ENCODE measurements around the gene FAM83G. TPM values are rescaled to one million over a fixed set of nuclear protein-coding genes. Genes with fewer than 3 reads are reported as not detected.
"Not testable (repeated sequence)": the region's sequence is repeated elsewhere in the genome, so short reads cannot be mapped to it uniquely, and the experiment has no call there.

Gene FAM83G
- total RNA-seq (2014; rRNA removed; shearing (Covaris generic)) = 15.1 and 20.2 TPM in 2 replicates

- DNase-seq (ENCODE audit: low read depth) = peak; percentile 94
These were observed at the start of gene FAM83G for GRCh38 chr17:19004421-19005136. Gene FAM83G, minus strand, starts transcription at chr17:19004764. Its CDS starts 723 bp downstream, at chr17:19004041.

DNA sequence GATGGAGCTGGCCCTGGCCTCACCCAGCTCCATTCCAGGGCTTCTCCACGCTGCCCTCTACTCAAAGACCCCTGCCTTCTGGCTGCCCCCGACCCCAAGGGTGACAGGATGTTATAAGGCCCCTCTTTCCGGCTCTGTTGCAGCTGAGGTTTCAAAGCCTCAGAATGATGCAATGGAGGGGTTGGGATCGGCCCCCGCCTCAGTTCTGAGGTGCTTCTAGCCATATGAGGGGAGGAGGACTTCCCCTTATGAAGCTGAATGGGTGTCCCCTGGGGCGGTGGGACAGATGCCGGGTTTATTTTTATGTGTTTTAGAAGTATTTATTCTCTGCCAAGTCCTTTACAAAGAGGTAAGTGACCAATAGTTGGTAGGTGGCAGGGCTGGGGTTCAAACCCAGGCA is 44.3 kb upstream of the FAM83G start:
- not testable (repeated sequence) for DNase-seq (ENCODE audit: low read depth)

- not testable (repeated sequence) for DNase-seq (ENCODE audit: low read depth)
These were observed 42.9 kb upstream of the FAM83G start for GRCh38 chr17:19047510-19047909.

DNA sequence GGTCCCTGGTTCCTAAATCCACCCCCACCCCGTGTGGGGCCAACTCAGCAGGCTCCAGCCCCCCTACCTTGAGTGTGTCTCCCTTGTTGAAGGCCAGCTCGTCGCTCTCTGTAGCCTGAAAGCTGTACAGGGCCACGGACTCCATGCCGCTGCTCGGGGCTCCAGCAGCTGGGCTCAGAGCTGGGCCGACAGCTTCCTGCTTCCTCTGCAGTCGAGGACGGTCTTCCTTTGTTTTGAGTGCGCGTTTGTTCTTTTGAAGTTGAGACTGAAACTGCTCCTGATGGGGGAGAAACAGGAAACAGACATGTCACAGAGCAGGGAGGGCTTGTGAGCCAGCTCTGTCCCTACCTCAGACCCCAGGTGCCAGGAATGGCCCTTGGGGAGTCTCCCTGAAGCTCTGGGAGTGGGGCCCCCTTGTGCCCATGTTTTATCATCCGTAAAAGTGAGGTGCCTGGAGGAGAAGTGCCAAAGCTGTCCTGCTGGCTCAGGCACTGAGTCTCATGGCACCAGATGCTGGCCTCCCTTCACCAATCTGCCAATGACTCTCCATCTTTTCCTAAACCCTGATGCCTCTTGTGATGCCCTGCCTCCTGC is 42.3 kb upstream of the FAM83G start, which contains the start of gene GRAP:
GRAP (minus strand) TSS at position 176 of the 594 bp plus-strand sequence; CDS start at position 145, 31 bp downstream.
- DNase-seq (ENCODE audit: low read depth) = not testable (repeated sequence)

DNA sequence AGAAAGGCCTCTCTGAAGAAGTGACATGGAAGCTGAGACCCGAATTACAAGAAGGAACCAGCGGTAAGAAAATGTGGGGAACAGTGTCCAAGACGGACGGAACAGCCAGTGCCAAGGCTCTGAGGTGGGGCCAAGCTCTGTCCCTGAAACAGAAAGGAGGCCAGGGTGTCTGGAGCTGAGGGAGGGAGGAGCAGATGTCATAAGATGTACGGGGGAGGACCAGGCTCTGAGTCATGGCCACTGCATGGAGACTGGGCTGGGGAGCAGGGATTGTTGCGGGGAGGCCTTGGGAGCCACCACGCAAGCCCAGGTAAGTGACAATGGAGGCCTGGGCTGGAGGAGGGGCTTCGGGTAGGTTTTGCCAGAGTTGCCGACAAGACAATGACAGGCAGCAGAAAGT is 40.1 kb upstream of the FAM83G start:
- not testable (repeated sequence) for DNase-seq (ENCODE audit: low read depth)

DNA sequence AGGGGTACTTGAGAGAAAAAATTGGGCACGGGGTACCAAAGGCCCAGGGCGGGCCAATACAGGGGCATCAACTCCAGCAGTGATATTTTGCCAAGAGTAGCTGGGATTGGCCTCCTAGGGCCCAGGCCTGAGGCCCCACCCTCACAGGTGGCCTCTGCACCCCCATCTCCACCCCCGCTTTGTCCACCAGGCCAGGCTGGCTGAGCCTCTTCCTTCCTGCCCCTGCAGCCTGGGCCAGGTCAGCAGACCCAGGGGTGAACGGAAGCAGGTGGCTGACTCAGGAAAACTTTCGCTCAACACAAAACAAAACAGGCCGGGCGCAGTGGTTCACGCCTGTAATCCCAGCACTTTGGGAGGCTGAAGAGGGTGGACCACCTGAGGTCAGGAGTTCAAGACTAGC is 38.5 kb upstream of the FAM83G start:
- DNase-seq (ENCODE audit: low read depth) = not testable (repeated sequence)

- not testable (repeated sequence) for DNase-seq (ENCODE audit: low read depth)
These were observed 37.8 kb upstream of the FAM83G start for GRCh38 chr17:19042369-19042768.

- not testable (repeated sequence) for DNase-seq (ENCODE audit: low read depth)
These were observed 37.3 kb upstream of the FAM83G start for GRCh38 chr17:19041871-19042270.

DNA sequence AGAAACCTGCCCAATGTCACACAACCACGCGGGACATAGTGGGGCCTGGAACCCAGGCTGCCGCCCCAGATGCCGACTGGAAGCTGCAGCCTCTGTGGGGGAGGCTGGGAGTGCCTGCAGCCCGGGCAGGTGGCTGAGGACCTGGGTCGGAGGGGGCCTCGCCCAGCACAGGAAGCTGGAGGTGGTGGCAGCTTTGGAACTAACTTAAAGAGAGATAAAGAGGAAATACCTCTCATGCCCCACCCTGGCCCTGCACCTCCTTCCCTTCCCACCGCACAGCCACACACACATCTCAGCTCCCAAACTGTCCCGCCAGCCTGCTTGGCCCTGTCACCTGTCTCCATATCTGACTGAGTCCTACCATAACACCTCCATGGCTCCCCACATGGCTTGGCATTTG is 35.8 kb upstream of the FAM83G start:
- DNase-seq (ENCODE audit: low read depth) = not testable (repeated sequence)

DNA sequence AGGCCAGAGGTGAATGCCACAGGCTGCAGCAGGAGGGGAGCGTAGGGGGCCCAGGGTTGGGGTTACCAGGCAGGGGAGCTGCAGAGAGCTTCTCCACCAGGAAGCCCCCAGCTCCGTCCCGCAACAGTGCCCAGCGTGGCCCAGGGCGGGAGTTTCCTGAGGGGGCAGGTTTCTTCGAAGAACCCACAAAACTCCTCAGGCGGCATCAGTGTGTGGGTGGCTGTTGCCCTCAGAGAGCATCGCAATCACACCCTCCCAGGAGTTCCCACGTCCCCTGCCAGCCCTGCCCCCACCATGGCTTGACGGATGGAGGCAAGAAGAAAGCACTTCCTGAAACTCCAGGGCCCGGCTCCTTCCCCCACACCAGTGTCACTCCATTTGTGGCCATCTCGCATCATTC is 34.2 kb upstream of the FAM83G start:
- DNase-seq (ENCODE audit: low read depth) = not testable (repeated sequence)

GRCh38 chr17:19038007-19038406 is 33.4 kb upstream of the FAM83G start:
- not testable (repeated sequence) for DNase-seq (ENCODE audit: low read depth)

DNA sequence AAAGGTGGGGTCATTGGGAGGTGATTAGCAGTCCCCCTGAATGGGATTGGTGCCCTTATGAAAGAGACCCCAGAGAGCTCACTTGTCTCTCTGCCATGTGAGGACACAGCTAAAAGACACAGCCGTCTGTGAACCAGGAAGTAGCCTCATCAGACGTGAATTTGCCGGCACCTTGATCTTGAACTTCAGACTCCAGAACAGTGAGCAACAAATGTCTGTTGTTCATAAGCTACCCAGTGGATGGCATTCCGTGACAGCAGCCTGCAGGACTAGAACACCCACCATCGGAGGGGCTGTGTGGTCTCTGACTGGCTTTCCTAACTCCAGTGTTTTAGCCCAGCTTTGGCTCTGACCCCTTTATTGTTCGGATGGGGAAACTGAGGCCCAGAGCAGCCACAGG is 33.0 kb upstream of the FAM83G start:
- DNase-seq (ENCODE audit: low read depth) = not testable (repeated sequence)

DNA sequence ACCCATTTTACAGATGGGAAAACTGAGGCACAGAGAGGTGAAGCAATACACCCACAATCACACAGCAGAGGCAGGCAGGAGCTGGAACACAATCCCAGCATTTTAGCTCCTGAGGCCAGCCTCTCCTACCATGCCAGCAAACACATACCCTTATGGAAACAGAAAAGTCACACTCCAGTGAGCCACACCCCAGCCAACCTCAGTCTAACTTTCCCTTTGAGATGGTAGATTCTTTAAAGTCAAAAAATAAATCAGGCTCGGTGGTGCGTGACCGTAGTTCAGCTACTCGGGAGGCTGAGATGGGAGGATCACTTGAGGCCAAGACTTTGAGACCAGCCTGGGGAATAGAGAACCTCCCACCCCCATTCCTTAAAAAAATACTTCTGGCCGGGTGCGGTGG is 31.6 kb upstream of the FAM83G start:
- not testable (repeated sequence) for DNase-seq (ENCODE audit: low read depth)

DNA sequence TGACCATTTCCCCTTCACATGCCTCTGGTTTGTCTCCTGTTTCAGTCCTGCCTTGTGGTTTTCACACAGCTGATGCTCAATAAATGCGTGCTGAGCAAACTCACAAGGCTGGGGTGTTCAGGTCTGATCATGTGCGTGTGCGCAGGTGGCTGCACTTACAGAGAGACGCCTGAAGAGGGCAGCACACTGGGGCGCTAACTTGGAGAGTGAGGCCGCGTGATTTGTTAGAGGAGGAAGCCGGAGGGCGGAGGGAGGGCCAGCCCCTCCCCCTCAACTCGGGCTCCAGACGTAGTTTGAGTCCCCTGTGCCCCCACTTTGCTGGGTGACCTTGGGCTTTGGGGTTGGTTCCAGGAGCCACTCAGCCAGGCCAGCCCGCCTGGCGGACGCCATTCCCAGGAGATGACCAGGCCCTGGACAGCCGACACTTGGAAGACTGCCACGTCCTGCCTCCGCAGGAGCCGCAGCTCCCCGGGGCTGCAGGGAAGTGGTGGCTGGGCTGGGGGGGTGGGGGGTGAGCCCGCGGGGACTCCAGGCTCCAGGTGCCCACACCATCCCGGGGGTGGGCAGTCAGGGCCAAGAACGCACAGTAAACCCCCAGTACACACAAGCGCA is 27.9 kb upstream of the FAM83G start:
- DNase-seq (ENCODE audit: low read depth) = not testable (repeated sequence)

DNA sequence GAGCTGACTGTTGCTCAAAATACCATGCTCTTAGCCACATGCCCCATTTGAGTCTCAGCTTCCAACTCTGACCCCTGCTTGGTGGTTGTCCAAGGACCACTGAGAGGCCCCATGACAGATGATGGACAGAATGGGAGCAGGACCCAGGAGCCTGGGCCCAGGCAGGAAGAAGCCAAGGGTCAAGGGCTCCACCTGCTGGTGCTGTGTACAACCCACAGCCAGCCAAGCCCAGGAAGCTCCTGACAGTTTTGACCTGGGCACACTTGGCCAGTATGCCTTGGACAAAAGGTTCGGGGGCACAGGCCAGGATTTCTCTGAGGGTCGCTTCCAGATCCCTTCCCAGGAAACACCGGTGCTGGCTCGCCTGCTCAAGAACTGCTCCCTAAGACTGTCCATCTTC is 27.2 kb upstream of the FAM83G start:
- not testable (repeated sequence) for DNase-seq (ENCODE audit: low read depth)

DNA sequence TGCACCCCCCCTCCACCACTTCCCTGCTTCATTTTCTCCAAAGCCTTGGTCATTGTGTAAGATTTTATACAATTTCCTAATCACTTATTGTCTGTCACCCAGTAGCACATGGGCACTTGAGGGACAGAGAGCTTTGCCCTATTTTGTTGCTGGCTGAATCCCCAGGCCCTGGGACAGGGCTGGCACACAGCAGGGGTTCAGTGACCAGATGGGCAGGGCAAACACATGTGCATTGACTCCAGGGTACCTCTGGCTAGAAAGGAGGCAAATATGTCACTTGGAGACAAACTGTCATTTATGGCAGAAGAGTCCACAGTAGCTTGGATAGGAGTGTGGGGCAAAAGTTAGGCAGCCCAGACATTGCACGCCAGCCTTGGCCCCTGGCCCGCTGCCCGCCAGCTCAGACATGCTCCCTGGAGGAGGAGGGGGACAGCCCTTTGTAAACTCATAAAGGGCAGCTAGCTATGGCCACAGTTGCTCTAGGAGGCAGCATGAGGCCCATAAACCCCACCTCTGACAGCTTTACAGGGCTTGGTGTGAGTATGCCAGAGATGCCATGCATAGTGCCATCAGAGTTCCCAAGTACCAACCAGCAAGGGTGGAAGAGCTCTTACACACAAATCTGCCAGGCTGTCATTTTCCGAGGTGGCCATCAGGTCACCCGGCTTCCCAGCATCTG is 26.3 kb upstream of the FAM83G start:
- DNase-seq (ENCODE audit: low read depth) = not testable (repeated sequence)

GRCh38 chr17:19029740-19030139 is 25.2 kb upstream of the FAM83G start:
- not testable (repeated sequence) for DNase-seq (ENCODE audit: low read depth)

- not testable (repeated sequence) for DNase-seq (ENCODE audit: low read depth)
These were observed 24.1 kb upstream of the FAM83G start for GRCh38 chr17:19028671-19029070.

DNA sequence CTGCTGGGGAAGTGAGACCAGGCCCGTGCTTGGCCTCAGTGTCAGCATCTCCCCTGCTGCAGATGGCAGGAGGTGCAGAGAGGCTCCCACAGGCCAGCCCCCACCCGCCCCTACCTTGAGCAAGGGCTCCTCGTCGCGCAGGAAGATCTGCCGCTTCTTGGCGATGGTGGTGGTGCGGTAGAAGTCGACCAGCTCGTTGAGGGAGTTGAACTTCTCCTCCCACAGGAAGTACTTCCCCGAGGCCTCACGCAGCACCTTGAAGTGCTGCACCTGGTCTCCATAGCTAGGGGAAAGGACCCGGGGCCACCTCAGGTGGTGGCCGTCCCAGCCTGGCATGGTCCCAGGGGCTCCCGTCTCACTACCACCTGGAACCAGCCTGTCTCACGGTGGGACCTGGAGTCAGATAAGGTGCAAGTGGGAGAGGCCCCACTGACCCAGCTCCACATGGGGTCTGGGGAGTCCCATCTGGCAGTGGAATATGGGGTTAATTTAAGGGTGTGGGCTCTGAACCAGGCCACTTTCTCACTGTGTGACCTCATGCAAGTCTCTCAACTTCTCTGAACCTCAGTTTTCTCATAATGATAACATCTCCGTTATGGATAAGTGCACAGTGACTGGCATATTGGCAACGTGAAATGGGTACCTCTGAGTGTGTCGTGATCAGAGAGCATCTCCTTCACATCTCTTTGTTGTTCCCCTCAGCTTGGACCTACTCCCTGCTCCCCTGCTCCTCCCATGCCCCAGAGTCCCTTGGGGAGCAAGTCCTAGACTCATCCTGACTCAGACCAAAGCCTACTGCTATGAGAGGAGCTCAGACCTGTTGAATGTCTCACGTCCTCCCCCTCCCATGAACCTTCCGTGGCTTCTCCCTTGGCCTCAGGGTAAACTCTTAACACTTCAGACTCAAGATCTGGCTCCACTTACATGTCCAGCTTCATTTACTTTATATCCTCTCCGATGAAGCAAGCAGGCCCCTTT is 19.8 kb upstream of the FAM83G start:
- DNase-seq (ENCODE audit: low read depth) = peak; percentile 51

GRCh38 chr17:19023209-19023999 is 18.8 kb upstream of the FAM83G start:
- no peak for DNase-seq (ENCODE audit: low read depth)
